BLaER1 treated with 17β-estradiol and CSF1 and Interleukin-3, amounts not matched to agents 10 nM and 100 nM (cell line): ENCODE data around the gene KIF2A.

Source experiments
- H3K27ac ChIP-seq, 11 experiments: shearing (Covaris generic); formaldehyde crosslinking; 2 replicates each; pipeline ENCODE4 v1.8.1; 2022
- H3K27me3 ChIP-seq, 11 experiments: shearing (Covaris generic); formaldehyde crosslinking; 2 replicates each; pipeline ENCODE4 v1.8.1; 2022
- H3K36me3 ChIP-seq, 11 experiments: shearing (Covaris generic); formaldehyde crosslinking; 2 replicates each; pipeline ENCODE4 v1.8.1; 2022
- H3K4me1 ChIP-seq, 10 experiments: shearing (Covaris generic); formaldehyde crosslinking; 2 replicates each; pipeline ENCODE4 v1.8.1; 2022
- H3K4me2 ChIP-seq, 11 experiments: shearing (Covaris generic); formaldehyde crosslinking; 2 replicates each; pipeline ENCODE4 v1.8.1; 2022
- H3K4me3 ChIP-seq, 10 experiments: shearing (Covaris generic); formaldehyde crosslinking; 2 replicates each; pipeline ENCODE4 v1.8.1; 2022
- H3K9ac ChIP-seq, 11 experiments: shearing (Covaris generic); formaldehyde crosslinking; 2 replicates each; pipeline ENCODE4 v1.8.1; 2022
- H3K9me3 ChIP-seq, 11 experiments: shearing (Covaris generic); formaldehyde crosslinking; replicated peaks in 1 of 11; 2 replicates each; pipeline ENCODE4 v1.8.1; 2022
- H4K20me1 ChIP-seq, 11 experiments: shearing (Covaris generic); formaldehyde crosslinking; 2 replicates each; pipeline ENCODE4 v1.8.1; 2022
- Cebpa-rat ChIP-seq, 11 experiments: shearing (Covaris generic); IDR thresholded peaks; 2 replicates each; pipeline ENCODE4 v1.8.1; 2022

The KIF2A gene

DNA sequence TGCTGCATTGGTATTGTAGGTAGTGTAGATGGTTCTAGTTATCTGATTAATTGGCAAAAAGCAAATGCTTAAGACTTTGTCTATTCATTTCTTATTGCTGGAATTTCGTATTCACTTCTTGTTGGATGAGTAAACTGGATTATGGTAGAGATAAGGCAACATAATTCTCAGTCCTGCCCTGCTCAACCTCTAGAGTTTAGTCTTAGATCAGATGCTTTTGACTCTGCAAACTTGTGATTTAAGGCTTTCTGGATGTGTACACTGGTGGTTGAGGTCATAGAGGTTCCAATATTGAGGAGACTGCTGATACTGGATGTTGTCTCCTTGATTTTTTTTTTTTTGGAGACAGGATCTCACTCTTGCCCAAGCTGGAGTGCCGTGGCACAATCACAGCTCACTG, 35.0 kb downstream of the KIF2A start:
- H3K36me3 ChIP-seq = peaks cover 4 to 32% (median 17%) of the 10 kb centered on the region in 11 experiments; a peak in 17 of 22 replicates
- H3K4me2 ChIP-seq = peak overlapping the region in 5 of 11 experiments; percentile 5 to 27 (median 18); a peak in 6 of 22 replicates
- H3K9ac ChIP-seq = no peak overlapping the region
- H4K20me1 ChIP-seq = peaks cover 14 to 92% (median 73%) of the 10 kb centered on the region in 11 experiments; a peak in 20 of 22 replicates
- H3K4me3 ChIP-seq = no peak overlapping the region
- H3K4me1 ChIP-seq = peaks cover 6 to 14% (median 12%) of the 10 kb centered on the region in 10 experiments; a peak in 13 of 20 replicates
- H3K9me3 ChIP-seq = no peaks in the 10 kb centered on the region
- H3K27ac ChIP-seq = no peak overlapping the region
- TF ChIP-seq Cebpa-rat (IDR thresholded peaks at IDR 0.05) = no peak
- H3K27me3 ChIP-seq = no peaks in the 10 kb centered on the region

DNA sequence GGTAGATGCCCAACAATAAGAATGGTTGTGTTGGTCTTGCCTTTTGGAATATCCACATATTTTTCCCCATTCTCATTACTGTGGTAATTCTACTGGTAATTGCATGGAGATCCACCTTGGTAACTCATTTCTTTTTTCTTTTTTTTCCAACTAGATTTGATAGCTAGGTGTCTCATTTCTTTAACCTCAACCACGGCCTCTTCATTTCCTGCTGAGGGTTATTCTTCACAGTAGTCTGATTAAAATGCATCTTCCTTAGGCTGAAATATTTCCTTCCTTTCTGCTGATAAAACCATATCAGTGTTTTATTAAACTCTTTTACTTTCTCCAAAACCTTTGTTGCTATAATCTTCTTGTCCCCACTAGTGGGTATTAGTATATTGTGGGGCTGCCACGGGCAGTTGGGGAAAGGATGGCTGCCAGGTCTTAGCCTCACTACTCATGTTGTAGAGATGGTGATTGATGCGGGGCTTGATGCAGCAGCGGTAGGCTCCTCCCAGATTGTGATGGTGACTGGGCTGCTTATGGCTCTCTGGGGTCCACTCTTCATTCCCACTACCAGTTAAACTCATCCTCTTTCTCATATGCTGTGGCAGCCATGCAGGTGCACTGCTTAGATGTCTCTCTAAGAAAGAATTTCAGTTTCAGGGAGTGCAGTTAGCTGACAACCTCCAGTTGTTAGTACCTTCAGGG, 35.9 kb downstream of the KIF2A start:
- Histone ChIP-seq H3K27me3 (no peaks in the 10 kb centered on the region), H3K36me3 (peaks cover 4 to 40% (median 22%) of the 10 kb centered on the region in 11 experiments; a peak in 17 of 22 replicates), H3K4me3 (no peak overlapping the region), H3K9ac (no peak overlapping the region), H3K4me2 (peak overlapping the region in 8 of 11 experiments; percentile 5 to 33 (median 18); a peak in 8 of 22 replicates), H3K27ac (no peak overlapping the region), H4K20me1 (peaks cover 14 to 94% (median 76%) of the 10 kb centered on the region in 11 experiments; a peak in 20 of 22 replicates), H3K4me1 (peaks cover 6 to 17% (median 12%) of the 10 kb centered on the region in 10 experiments; a peak in 13 of 20 replicates), H3K9me3 (no peaks in the 10 kb centered on the region)
- TF ChIP-seq Cebpa-rat (IDR thresholded peaks at IDR 0.05) = no peak

- no peak overlapping the region for H3K4me2 ChIP-seq
- H3K27me3 ChIP-seq = no peaks in the 10 kb centered on the region
- peaks cover 14 to 94% (median 73%) of the 10 kb centered on the region in 11 experiments; a peak in 20 of 22 replicates for H4K20me1 ChIP-seq
- TF ChIP-seq Cebpa-rat (IDR thresholded peaks at IDR 0.05) = no peak
- H3K27ac ChIP-seq = no peak overlapping the region
- no peaks in the 10 kb centered on the region for H3K9me3 ChIP-seq
- no peak overlapping the region for H3K4me3 ChIP-seq
- H3K36me3 ChIP-seq = peaks cover 5 to 45% (median 23%) of the 10 kb centered on the region in 11 experiments; a peak in 19 of 22 replicates
- H3K4me1 ChIP-seq = peaks cover 6 to 17% (median 12%) of the 10 kb centered on the region in 10 experiments; a peak in 13 of 20 replicates
- no peak overlapping the region for H3K9ac ChIP-seq
Measured at GRCh38 chr5:62342476-62342837, 36.5 kb downstream of the KIF2A start.

- Histone ChIP-seq H3K27me3 (no peaks in the 10 kb centered on the region), H3K9ac (no peak overlapping the region), H3K9me3 (no peaks in the 10 kb centered on the region), H3K4me3 (no peak overlapping the region), H3K4me1 (peaks cover 6 to 17% (median 12%) of the 10 kb centered on the region in 10 experiments; a peak in 13 of 20 replicates), H3K27ac (no peak overlapping the region), H3K36me3 (peaks cover 14 to 54% (median 33%) of the 10 kb centered on the region in 11 experiments; a peak in 21 of 22 replicates), H3K4me2 (no peak overlapping the region), H4K20me1 (peaks cover 14 to 95% (median 76%) of the 10 kb centered on the region in 11 experiments; a peak in 20 of 22 replicates)
- TF ChIP-seq Cebpa-rat (IDR thresholded peaks at IDR 0.05) = no peak
Measured at GRCh38 chr5:62343428-62343827, 37.4 kb downstream of the KIF2A start.

- no peaks in the 10 kb centered on the region for H3K9me3 ChIP-seq
- no peak for TF ChIP-seq Cebpa-rat (IDR thresholded peaks at IDR 0.05)
- peaks cover 9 to 65% (median 50%) of the 10 kb centered on the region in 11 experiments; a peak in 20 of 22 replicates for H4K20me1 ChIP-seq
- H3K9ac ChIP-seq = no peak overlapping the region
- H3K27ac ChIP-seq = no peak overlapping the region
- H3K4me3 ChIP-seq = no peak overlapping the region
- no peak overlapping the region for H3K4me2 ChIP-seq
- H3K4me1 ChIP-seq = peaks cover 0 to 8% (median 4%) of the 10 kb centered on the region in 10 experiments; a peak in 9 of 20 replicates
- H3K36me3 ChIP-seq = peaks cover 44 to 80% (median 61%) of the 10 kb centered on the region in 11 experiments
- H3K27me3 ChIP-seq = no peaks in the 10 kb centered on the region
Measured at GRCh38 chr5:62346748-62347147, 40.7 kb downstream of the KIF2A start.

GRCh38 chr5:62347928-62348327, 41.9 kb downstream of the KIF2A start:
- Histone ChIP-seq H3K27me3 (no peaks in the 10 kb centered on the region), H3K9me3 (no peaks in the 10 kb centered on the region), H3K4me1 (peaks cover 0 to 3% (median 0%) of the 10 kb centered on the region in 10 experiments; a peak in 2 of 20 replicates), H4K20me1 (peaks cover 9 to 54% (median 41%) of the 10 kb centered on the region in 11 experiments; a peak in 20 of 22 replicates), H3K27ac (no peak overlapping the region), H3K9ac (no peak overlapping the region), H3K4me2 (no peak overlapping the region), H3K36me3 (peaks cover 54 to 92% (median 71%) of the 10 kb centered on the region in 11 experiments), H3K4me3 (no peak overlapping the region)
- TF ChIP-seq Cebpa-rat (IDR thresholded peaks at IDR 0.05) = no peak

- TF ChIP-seq Cebpa-rat (IDR thresholded peaks at IDR 0.05) = no peak
- no peak overlapping the region for H3K4me3 ChIP-seq
- H3K27me3 ChIP-seq = no peaks in the 10 kb centered on the region
- peaks cover 9 to 44% (median 33%) of the 10 kb centered on the region in 11 experiments; a peak in 19 of 22 replicates for H4K20me1 ChIP-seq
- H3K27ac ChIP-seq = no peak overlapping the region
- peaks cover 0 to 3% (median 0%) of the 10 kb centered on the region in 10 experiments; a peak in 2 of 20 replicates for H3K4me1 ChIP-seq
- H3K4me2 ChIP-seq = no peak overlapping the region
- H3K9ac ChIP-seq = no peak overlapping the region
- H3K9me3 ChIP-seq = no peaks in the 10 kb centered on the region
- H3K36me3 ChIP-seq = peaks cover 55 to 93% (median 72%) of the 10 kb centered on the region in 11 experiments
Measured at GRCh38 chr5:62348723-62349481, 42.9 kb downstream of the KIF2A start.

GRCh38 chr5:62354028-62354874, 48.2 kb downstream of the KIF2A start:
- Histone ChIP-seq H3K36me3 (peaks cover 72 to 98% (median 93%) of the 10 kb centered on the region in 11 experiments), H3K27me3 (no peaks in the 10 kb centered on the region), H3K9ac (no peak overlapping the region), H3K27ac (no peak overlapping the region), H3K4me2 (no peak overlapping the region), H3K4me1 (no peaks in the 10 kb centered on the region), H3K4me3 (no peak overlapping the region), H4K20me1 (no peaks in the 10 kb centered on the region; a peak in 1 of 22 replicates), H3K9me3 (no peaks in the 10 kb centered on the region)
- TF ChIP-seq Cebpa-rat (IDR thresholded peaks at IDR 0.05) = no peak
